T-helper 1 cell (primary cell): Measurements from ENCODE around the gene LYPD6B.

Source experiments
- DNase-seq, 5 donors: peaks; one replicate each; pipeline ENCODE4 v3.0.0-alpha.2; 2012 to 2020
- total RNA-seq, 4 donors: gene quantifications; one replicate each; lab custom pipeline; 2026; lab: John Stamatoyannopoulos, UW

Gene LYPD6B
- total RNA-seq: 0 reads per million in 4 donors

GRCh38 chr2:149038442-149039212, at the start of gene LYPD6B:
LYPD6B (plus strand) TSS chr2:149038699; CDS start chr2:149130949, 92,250 bp downstream.
- no peak for DNase-seq

- DNase-seq: peak in 3 of 5 donors; percentile 19 to 58 (median 44)
Observed at GRCh38 chr2:148989882-148990493, 48.5 kb upstream of the LYPD6B start.

DNA sequence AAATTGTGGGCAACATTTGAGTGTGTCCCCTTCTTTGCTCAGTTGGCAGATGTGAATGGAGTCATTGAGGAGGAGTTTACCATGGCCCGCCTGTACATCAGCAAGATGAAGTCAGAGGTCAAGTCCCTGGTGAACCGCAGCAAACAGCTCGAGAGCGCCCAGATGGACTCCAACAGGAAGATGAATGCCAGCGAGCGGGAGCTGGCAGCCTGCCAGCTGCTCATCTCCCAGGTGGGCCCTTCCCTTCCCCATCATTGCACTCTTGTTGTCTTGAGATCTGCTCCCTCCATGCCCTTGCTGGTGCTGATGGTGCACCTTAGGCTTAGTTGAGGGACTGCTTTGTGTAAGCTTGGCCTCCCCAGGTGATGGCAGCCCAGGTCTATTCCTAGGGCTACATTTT, 47.5 kb upstream of the LYPD6B start:
- no peak for DNase-seq

GRCh38 chr2:148992448-148992847, 46.1 kb upstream of the LYPD6B start:
- DNase-seq: no peak

DNA sequence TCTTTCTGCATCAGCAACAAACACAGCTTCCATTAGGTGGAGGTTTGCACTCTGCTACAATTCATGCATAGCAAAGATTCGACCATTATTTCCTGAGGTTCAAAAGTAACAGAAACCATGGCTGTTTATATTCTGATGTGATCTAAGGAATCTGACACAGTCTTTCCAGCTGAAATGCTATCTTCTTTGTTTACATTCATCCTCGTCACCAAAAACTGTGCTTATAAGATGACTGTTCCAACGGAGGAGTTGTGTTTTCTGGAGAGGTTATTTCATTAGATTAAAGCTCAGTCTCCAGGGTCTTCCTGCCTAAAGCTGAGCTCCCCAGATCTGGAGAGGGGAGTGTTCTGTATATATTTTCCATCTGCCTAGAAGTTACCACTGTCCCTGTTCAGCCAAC, 45.1 kb upstream of the LYPD6B start:
- DNase-seq: no peak

GRCh38 chr2:148994341-148994740, 44.2 kb upstream of the LYPD6B start:
- no peak for DNase-seq

GRCh38 chr2:148996805-148997204, 41.7 kb upstream of the LYPD6B start:
- DNase-seq: no peak

GRCh38 chr2:148998165-148998830, 40.2 kb upstream of the LYPD6B start:
- no peak for DNase-seq

GRCh38 chr2:148998831-148999200, 39.7 kb upstream of the LYPD6B start:
- no peak for DNase-seq

DNA sequence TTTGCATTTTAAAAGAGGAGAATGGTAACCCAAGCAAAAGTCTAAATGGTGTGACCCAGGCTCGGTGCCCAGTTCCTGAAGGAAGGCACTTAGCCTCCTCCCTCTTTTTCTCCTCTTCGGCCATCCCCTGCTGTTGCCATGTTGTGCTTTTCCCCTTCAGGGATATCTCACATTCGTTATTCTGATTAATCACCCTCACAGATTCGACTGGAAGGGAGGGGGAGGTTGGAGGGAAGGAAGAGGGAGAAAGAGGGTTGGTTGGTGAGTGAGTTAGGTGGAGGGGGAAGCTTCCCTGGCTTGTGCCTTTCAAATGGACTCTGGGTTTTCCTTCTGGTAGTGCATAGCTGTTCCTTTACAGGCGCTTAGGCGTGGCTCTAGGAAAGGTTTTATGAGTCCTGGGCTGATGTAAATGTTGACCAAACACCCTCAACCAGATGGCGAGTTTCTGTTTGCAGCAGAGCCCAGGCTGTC, 39.0 kb upstream of the LYPD6B start:
- no peak for DNase-seq

DNA sequence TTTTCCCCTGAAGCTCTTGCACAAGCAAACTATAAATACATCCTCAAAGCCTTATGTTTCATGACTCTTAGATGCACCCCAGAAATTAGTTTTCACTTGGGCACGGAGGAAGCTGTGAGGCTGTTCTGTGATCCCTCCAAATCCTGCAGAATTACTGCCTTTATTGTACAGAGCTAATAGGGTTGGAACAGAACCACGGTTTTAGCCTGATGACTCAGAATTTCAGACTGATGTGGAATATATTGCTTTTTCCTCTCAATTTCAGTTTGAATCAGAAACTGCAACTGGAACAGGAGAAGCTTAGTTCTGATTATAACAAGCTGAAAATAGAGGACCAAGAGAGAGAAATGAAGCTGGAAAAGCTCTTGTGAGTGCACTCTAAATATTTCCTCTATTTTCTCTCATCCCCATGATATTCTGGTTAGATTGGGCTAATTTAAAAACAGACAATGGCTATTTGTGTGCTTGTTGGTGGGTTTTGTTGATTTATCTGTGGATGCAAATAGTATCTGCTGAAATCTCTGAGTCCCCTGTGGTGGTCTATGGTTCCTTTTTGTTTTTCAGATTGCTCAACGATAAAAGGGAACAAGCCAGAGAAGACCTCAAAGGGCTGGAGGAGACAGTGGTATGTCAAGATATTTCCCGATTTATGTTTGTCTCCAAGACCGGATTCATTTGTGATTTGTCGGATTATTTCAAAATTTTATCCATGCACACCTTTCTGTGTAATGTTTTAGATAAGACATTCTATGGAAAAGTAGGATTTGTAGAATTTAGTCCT, 38.2 kb upstream of the LYPD6B start:
- no peak for DNase-seq

GRCh38 chr2:149001496-149001895, 37.0 kb upstream of the LYPD6B start:
- DNase-seq: no peak

DNA sequence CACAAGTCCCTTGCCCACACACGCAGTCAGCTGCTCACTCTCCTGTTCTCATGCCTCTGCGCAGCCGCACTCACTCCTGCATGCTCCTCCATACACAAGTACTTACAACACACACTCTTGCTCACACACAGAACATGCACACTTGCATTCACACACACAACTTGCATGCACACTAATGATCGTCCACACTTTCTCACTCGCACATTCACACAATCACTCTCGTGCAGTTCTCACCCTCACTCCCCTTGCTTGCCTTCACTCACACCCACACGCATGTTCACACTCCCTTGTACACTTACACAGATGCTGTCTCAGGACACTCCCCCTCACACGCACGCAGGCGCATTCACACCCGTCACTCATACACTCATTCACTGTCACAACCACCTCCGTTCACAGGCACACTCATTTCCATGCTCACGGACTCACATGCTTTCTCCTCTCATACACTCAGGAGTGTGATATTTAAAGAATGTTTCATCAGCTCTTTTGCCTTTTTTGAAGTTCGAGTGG, 36.1 kb upstream of the LYPD6B start:
- no peak for DNase-seq

- DNase-seq: no peak
Observed at GRCh38 chr2:149002891-149003740, 35.4 kb upstream of the LYPD6B start.

DNA sequence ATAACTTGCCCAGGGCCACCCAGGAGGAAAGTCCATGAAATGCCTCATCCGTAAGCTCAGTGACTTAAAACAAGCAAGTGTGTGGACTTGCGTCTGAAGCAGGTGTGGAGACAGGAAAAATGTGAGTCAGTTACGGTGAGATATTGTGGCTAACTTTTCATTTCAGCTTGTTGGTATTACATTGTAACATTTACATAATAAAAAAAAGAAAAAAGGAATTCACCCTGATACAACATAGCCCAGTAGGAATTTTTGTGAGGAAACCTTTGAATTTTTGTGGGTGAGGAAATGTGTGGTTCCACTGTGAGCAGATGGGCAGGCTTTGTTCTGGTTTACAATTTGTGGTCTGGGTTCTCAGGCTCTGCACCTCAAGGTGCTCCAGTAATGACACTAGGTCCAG, 33.7 kb upstream of the LYPD6B start:
- no peak for DNase-seq

DNA sequence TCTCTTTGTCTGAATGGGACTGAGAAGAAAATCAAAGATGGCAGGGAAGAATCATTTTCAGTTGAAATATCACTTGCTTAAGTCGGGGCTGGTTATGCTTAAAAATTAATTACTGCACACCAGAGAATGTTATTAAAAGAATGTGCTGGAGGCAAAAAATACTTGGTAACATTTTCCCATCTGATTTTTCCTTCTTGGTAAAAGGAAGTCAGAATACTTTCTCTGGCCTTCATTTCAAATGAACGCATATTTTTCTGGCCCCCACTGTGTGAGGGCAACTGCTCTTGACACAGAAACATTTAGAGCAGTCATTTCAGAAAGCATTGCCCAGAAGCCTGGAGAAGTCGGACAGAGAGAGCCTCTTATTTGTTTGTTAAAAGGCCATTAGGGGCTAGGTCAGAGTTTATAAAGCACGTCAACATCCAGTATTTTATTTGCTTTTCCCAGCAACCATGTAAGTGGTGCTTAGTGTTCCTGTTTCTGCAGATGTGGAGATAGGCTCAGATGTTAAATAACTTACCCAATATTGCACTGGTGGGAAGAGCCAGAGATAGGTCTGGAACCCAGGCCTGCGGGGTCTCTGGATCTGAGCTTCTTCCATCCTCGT, 32.9 kb upstream of the LYPD6B start:
- DNase-seq: no peak

- no peak for DNase-seq
Observed at GRCh38 chr2:149006883-149007543, 31.5 kb upstream of the LYPD6B start.

- no peak for DNase-seq
Observed at GRCh38 chr2:149008381-149008780, 30.1 kb upstream of the LYPD6B start.

DNA sequence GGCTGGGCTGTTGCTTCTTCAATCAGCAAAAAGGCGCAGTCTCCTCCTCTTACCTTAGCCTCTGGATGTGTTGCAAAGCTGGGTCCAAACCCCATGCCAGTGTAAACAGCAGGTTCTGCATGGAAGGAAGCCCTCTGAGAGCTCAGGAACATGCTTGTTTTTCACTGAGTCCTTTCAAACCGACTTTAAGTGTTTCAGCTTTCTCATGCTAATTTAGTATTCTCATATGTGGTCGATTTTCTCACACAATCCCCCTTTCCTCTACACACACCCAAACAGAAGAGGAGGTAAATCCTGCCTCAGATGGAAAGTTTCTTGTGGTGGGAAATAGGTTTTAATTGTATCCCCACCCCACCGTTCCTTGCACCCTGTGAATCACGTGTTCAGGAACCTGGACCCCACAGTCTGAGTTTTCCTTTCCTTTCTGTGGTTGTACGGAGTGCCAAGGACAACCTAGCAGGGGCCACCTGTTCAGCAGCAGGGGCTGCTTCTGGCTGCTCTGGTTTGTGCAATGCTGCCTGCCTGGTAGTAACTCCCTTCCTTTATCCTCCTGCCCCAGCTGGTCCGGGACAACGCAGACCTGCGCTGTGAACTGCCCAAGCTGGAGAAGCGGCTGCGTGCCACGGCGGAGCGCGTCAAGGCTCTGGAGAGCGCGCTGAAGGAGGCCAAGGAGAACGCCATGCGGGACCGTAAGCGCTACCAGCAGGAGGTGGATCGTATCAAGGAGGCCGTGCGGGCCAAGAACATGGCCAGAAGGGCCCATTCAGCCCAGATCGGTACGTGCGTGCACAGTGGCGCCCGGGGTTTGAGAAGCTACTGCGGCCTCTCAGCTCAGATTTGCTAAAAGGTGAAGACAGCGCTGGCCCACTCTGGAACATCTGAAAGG, 28.7 kb upstream of the LYPD6B start:
- no peak for DNase-seq

DNA sequence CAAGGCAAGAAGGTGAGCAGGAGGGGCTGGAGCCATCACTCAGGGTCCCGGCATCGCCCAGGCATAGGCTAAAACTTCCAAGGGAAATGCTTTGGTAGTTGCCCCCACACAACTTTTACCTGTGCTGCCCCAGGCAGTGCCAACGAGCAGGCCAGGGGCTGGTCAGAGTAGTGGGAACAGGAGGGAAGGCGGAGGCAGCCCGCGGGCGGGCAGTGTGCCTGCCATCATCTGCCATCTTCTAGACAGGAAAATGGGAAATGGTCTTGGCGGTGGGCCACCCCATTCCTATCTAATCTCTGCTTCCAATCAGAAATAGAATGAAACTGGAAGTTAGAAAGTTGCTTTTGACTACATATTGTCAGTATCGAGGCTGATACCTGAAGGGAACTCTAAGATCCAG, 26.0 kb upstream of the LYPD6B start:
- DNase-seq: no peak
